Measurements from ENCODE around the gene CACNA1I. TPM values are rescaled to one million over a fixed set of nuclear protein-coding genes. Genes with fewer than 3 reads are reported as not detected.

Gene CACNA1I
- total RNA-seq, 1 donor from 2014 or later = not detected

GRCh38 chr22:39629851-39630250 lies 59.3 kb downstream of the CACNA1I start:
- no peaks in the 10 kb centered on the region for H3K9me3 ChIP-seq
- TF ChIP-seq CTCF (IDR thresholded peaks at IDR 0.05) = no peak
- no peaks in the 10 kb centered on the region for H3K27me3 ChIP-seq
- H3K4me3 ChIP-seq = no peak overlapping the region
- H3K36me3 ChIP-seq = no peaks in the 10 kb centered on the region
- no peak for DNase-seq (ENCODE audit: low spot score in 2 of 2)
- H3K27ac ChIP-seq = no peak overlapping the region
- H3K4me1 ChIP-seq = no peaks in the 10 kb centered on the region
- intact Hi-C loops (cut with DNase I) = no loop called here

DNA sequence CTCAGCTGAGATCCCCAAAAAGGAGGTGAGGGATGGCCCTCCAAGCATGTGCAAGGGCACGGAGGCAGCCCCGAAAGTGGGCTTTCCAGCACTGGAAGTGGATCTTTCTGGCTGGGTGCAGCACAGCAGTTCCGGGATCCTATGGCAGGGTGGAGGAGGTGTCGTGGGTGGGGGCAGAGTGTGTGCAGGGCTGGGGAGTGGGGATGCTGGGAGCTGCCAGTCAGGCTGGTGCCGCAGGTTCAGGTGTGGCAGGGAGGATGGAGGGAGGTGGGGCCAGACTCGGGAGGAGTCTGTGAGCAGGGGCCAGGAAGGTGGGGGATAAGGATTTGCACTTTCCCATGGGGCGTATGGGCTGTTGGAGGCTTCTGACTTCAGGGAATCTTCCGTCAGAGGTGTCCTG lies 60.2 kb downstream of the CACNA1I start:
- Histone ChIP-seq H3K27ac (no peak overlapping the region), H3K36me3 (no peaks in the 10 kb centered on the region), H3K4me3 (no peak overlapping the region), H3K9me3 (no peaks in the 10 kb centered on the region), H3K4me1 (no peaks in the 10 kb centered on the region), H3K27me3 (no peaks in the 10 kb centered on the region)
- no peak for DNase-seq (ENCODE audit: low spot score in 2 of 2)
- intact Hi-C loops (cut with DNase I) = no loop called here
- no peak for TF ChIP-seq CTCF (IDR thresholded peaks at IDR 0.05)

- TF ChIP-seq CTCF (IDR thresholded peaks at IDR 0.05) = no peak
- Histone ChIP-seq H3K27ac (no peak overlapping the region), H3K4me1 (no peaks in the 10 kb centered on the region), H3K4me3 (no peak overlapping the region), H3K36me3 (no peaks in the 10 kb centered on the region), H3K27me3 (no peaks in the 10 kb centered on the region), H3K9me3 (no peaks in the 10 kb centered on the region)
- no peak for DNase-seq (ENCODE audit: low spot score in 2 of 2)
- intact Hi-C loops (cut with DNase I) = no loop called here
Observed at GRCh38 chr22:39631381-39632286, 61.1 kb downstream of the CACNA1I start.

GRCh38 chr22:39634530-39635405 lies 64.2 kb downstream of the CACNA1I start:
- Histone ChIP-seq H3K4me1 (no peaks in the 10 kb centered on the region), H3K27ac (no peak overlapping the region), H3K36me3 (no peaks in the 10 kb centered on the region), H3K27me3 (no peaks in the 10 kb centered on the region), H3K4me3 (no peak overlapping the region), H3K9me3 (no peaks in the 10 kb centered on the region)
- intact Hi-C loops (cut with DNase I) = no loop called here
- no peak for DNase-seq (ENCODE audit: low spot score in 2 of 2)
- no peak for TF ChIP-seq CTCF (IDR thresholded peaks at IDR 0.05)

GRCh38 chr22:39635719-39636118 lies 65.2 kb downstream of the CACNA1I start:
- intact Hi-C loops (cut with DNase I) = no loop called here
- Histone ChIP-seq H3K36me3 (no peaks in the 10 kb centered on the region), H3K27ac (no peak overlapping the region), H3K4me3 (no peak overlapping the region), H3K4me1 (no peaks in the 10 kb centered on the region), H3K27me3 (no peaks in the 10 kb centered on the region), H3K9me3 (no peaks in the 10 kb centered on the region)
- DNase-seq (ENCODE audit: low spot score in 2 of 2) = no peak
- no peak for TF ChIP-seq CTCF (IDR thresholded peaks at IDR 0.05)

All from ascending aorta (tissue), 2 donors.